HepG2 (cell line): ENCODE data around the gene CDC42BPG. TPM values are rescaled to one million over a fixed set of nuclear protein-coding genes. Genes with fewer than 3 reads are reported as not detected.
A peak's percentile ranks its signal among the peaks of the same experiment; 100 is the strongest.

Experiments
- ADNP ChIP-seq: sonication (generic); formaldehyde crosslinking; IDR thresholded peaks from 2 replicates; pipeline ENCODE4 v1.4.0; 2020; ENCODE audit warnings: missing genetic modification reagents
- BHLHE40 ChIP-seq: IDR thresholded peaks from 2 replicates; pipeline ENCODE4 v1.6.1; 2011; ENCODE audit warnings: low read length, improper control_type of control experiment
- ISX ChIP-seq: sonication (generic); formaldehyde crosslinking; conservative IDR thresholded peaks from 2 replicates; pipeline ENCODE4 v1.5.0; 2020; ENCODE audit warnings: missing genetic modification reagents
- KMT2A ChIP-seq: sonication (generic); formaldehyde crosslinking; IDR thresholded peaks from 2 replicates; pipeline ENCODE4 v1.4.0; 2020; ENCODE audit warnings: missing genetic modification reagents
- MEIS1 ChIP-seq: sonication (generic); formaldehyde crosslinking; IDR thresholded peaks from 2 replicates; pipeline ENCODE4 v1.9.0; 2021; ENCODE audit warnings: mild to moderate bottlenecking, missing genetic modification reagents, moderate library complexity, borderline replicate concordance
- MIER2 ChIP-seq: IDR thresholded peaks from 2 replicates; pipeline ENCODE4 v1.6.1; 2016; ENCODE audit warnings: missing biosample characterization, missing genetic modification reagents
- MXD1 ChIP-seq: sonication (generic); formaldehyde crosslinking; IDR thresholded peaks from 2 replicates; pipeline ENCODE4 v1.4.0; 2020; ENCODE audit warnings: mild to moderate bottlenecking, missing genetic modification reagents
- POGZ ChIP-seq: sonication (generic); formaldehyde crosslinking; IDR thresholded peaks from 2 replicates; pipeline ENCODE4 v1.4.0; 2020; ENCODE audit warnings: mild to moderate bottlenecking, missing genetic modification reagents
- SIN3B ChIP-seq: fragments of 150-350 bp; IDR thresholded peaks from 2 replicates; pipeline ENCODE4 v1.6.1; 2014; ENCODE audit warnings: low read length
- THAP11 ChIP-seq: IDR thresholded peaks from 2 replicates; pipeline ENCODE4 v1.6.1; 2016; ENCODE audit warnings: missing biosample characterization, missing genetic modification reagents
- YY1 ChIP-seq: IDR thresholded peaks from 2 replicates; pipeline ENCODE4 v1.6.1; 2011; ENCODE audit warnings: low read length, low read depth, moderate library complexity, mild to moderate bottlenecking; ENCODE audit not compliant: insufficient read depth, insufficient replicate concordance
- ZHX2 ChIP-seq, 2 experiments: sonication (generic) in 1 of 2; formaldehyde crosslinking in 1 of 2; IDR thresholded peaks; 2 replicates each; pipeline versions ENCODE4 v1.6.1 to v1.9.0; 2014 to 2022; ENCODE audit warnings: antibody characterized with exemption in 1 of 2, borderline replicate concordance in 1 of 2, inconsistent platforms in 1 of 2, low read depth in 1 of 2, missing genetic modification reagents in 1 of 2
- ZNF136 ChIP-seq: sonication (generic); formaldehyde crosslinking; IDR thresholded peaks from 2 replicates; pipeline ENCODE4 v1.8.1; 2022; ENCODE audit warnings: low read depth, mild to moderate bottlenecking, moderate library complexity, missing genetic modification reagents
- ZNF282 ChIP-seq: fragments of 450-650 bp; IDR thresholded peaks from 2 replicates; pipeline ENCODE4 v1.6.1; 2018; ENCODE audit not compliant: partially characterized antibody
- ZNF296 ChIP-seq: sonication (generic); formaldehyde crosslinking; conservative IDR thresholded peaks from 2 replicates; pipeline ENCODE4 v1.5.0; 2020; ENCODE audit warnings: mild to moderate bottlenecking, missing genetic modification reagents
- ZNF737 ChIP-seq: sonication (generic); formaldehyde crosslinking; IDR thresholded peaks from 2 replicates; pipeline ENCODE4 v1.5.0; 2020; ENCODE audit warnings: missing genetic modification reagents, mild to moderate bottlenecking, borderline replicate concordance
- ZNF772 ChIP-seq: sonication (generic); formaldehyde crosslinking; IDR thresholded peaks from 2 replicates; pipeline ENCODE4 v1.5.0; 2020; ENCODE audit warnings: mild to moderate bottlenecking, missing genetic modification reagents
- polyA plus RNA-seq, 8 experiments: library from polyadenylated mRNA; depleted of rRNA in 3 of 8; stranded (reverse) in 7 of 8; unstranded in 1 of 8; fragments of >200 nt; fragmentation: Illumina TruSeq in 4 of 8; extraction: Trizol in 4 of 8; gene quantifications; 2 replicates each; pipeline versions ENCODE4 v1.2.1 to v1.2.3, GENCODE V29; 2011 to 2016; ENCODE audit warnings: low read depth in 4 of 8, missing spikeins in 1 of 8, mixed read lengths in 1 of 8; ENCODE audit not compliant: insufficient read depth in 1 of 8
- total RNA-seq, 5 experiments: library from RNA; depleted of rRNA; stranded (reverse); fragments of >200 nt; fragmentation: Illumina TruSeq; extraction: Trizol; gene quantifications; 2 replicates each; pipeline ENCODE4 v1.2.3, GENCODE V29; 2016; ENCODE audit warnings: low read depth in 1 of 5
- TF ChIP-seq, protein P1 (sequence below): sonication (generic); formaldehyde crosslinking; IDR thresholded peaks from 2 replicates; pipeline ENCODE4 v1.4.0; 2020; ENCODE audit warnings: missing genetic modification reagents
- TF ChIP-seq, protein P2 (sequence below): sonication (generic); formaldehyde crosslinking; IDR thresholded peaks from 2 replicates; pipeline ENCODE4 v1.5.1; 2020; ENCODE audit warnings: mild to moderate bottlenecking, missing genetic modification reagents, borderline replicate concordance

Gene CDC42BPG
- total and polyA plus RNA-seq, 2 of the 13 experiments (the other 11 are each of a cell fraction or from before 2014, with no cell fraction given): 0.55 to 1.4 TPM

- peak; percentile 80 for TF ChIP-seq THAP11
- TF ChIP-seq MXD1 (CRISPR knock-in tag): peak; percentile 31; the same call in 1 of the 2 replicates
- no peak for TF ChIP-seq MIER2 (CRISPR knock-in tag)
- no peak for TF ChIP-seq ZNF282
- TF ChIP-seq, protein P1, sequence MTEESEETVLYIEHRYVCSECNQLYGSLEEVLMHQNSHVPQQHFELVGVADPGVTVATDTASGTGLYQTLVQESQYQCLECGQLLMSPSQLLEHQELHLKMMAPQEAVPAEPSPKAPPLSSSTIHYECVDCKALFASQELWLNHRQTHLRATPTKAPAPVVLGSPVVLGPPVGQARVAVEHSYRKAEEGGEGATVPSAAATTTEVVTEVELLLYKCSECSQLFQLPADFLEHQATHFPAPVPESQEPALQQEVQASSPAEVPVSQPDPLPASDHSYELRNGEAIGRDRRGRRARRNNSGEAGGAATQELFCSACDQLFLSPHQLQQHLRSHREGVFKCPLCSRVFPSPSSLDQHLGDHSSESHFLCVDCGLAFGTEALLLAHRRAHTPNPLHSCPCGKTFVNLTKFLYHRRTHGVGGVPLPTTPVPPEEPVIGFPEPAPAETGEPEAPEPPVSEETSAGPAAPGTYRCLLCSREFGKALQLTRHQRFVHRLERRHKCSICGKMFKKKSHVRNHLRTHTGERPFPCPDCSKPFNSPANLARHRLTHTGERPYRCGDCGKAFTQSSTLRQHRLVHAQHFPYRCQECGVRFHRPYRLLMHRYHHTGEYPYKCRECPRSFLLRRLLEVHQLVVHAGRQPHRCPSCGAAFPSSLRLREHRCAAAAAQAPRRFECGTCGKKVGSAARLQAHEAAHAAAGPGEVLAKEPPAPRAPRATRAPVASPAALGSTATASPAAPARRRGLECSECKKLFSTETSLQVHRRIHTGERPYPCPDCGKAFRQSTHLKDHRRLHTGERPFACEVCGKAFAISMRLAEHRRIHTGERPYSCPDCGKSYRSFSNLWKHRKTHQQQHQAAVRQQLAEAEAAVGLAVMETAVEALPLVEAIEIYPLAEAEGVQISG: no peak
- TF ChIP-seq ZNF296 (CRISPR knock-in tag): no peak
- TF ChIP-seq ISX (CRISPR knock-in tag): no peak
- 0 out of 2 replicates have a peak, but pooled peaks have one; percentile 46 for TF ChIP-seq ZNF136 (CRISPR knock-in tag)
- TF ChIP-seq ZNF737: no peak
- no peak for TF ChIP-seq ADNP (CRISPR knock-in tag)
- TF ChIP-seq BHLHE40: peak; percentile 65
- TF ChIP-seq KMT2A (CRISPR knock-in tag): no peak
- TF ChIP-seq, protein P2, sequence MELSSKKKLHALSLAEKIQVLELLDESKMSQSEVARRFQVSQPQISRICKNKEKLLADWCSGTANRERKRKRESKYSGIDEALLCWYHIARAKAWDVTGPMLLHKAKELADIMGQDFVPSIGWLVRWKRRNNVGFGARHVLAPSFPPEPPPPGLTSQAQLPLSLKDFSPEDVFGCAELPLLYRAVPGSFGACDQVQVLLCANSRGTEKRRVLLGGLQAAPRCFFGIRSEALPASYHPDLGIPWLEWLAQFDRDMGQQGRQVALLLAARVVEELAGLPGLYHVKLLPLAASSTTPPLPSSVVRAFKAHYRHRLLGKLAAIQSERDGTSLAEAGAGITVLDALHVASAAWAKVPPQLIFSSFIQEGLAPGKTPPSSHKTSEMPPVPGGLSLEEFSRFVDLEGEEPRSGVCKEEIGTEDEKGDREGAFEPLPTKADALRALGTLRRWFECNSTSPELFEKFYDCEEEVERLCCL: no peak
- TF ChIP-seq ZNF772 (CRISPR knock-in tag): 0 out of 2 replicates have a peak, but pooled peaks have one; percentile 61
- no peak for TF ChIP-seq SIN3B
- TF ChIP-seq ZHX2 (IDR thresholded peaks at IDR 0.05; ENCODE audit: low read depth): no peak
- TF ChIP-seq ZHX2 (CRISPR knock-in tag; IDR thresholded peaks at IDR 0.05; ENCODE audit: borderline replicate concordance): no peak
- TF ChIP-seq POGZ (CRISPR knock-in tag): no peak
- 0 out of 2 replicates have a peak, but pooled peaks have one; percentile 57 for TF ChIP-seq MEIS1 (CRISPR knock-in tag)
- TF ChIP-seq YY1: no peak
These were observed 1.4 kb downstream of the CDC42BPG start (continued) for GRCh38 chr11:64842851-64843685.
